Nephron progenitor cell (in vitro differentiated cells): ENCODE results near the gene PPP1R16B.

Source experiments
- DNase-seq: peaks from one replicate; pipeline ENCODE4 v3.0.0; 2021
- H3K27ac Mint-ChIP-seq: 2 replicates; pipeline ENCODE4 v1.8.0; 2021; ENCODE audit warnings: mild to moderate bottlenecking, moderate library complexity, mixed read lengths
- H3K27me3 Mint-ChIP-seq: 2 replicates; pipeline ENCODE4 v1.8.0; 2021; ENCODE audit warnings: mild to moderate bottlenecking, low read depth, mixed read lengths; ENCODE audit not compliant: poor library complexity
- H3K36me3 Mint-ChIP-seq: 2 replicates; pipeline ENCODE4 v1.8.0; 2021; ENCODE audit warnings: low read depth, mixed read lengths
- H3K4me1 Mint-ChIP-seq: 2 replicates; pipeline ENCODE4 v1.8.0; 2021; ENCODE audit warnings: mixed read lengths
- H3K4me3 Mint-ChIP-seq: 2 replicates; pipeline ENCODE4 v1.8.0; 2021; ENCODE audit warnings: mild to moderate bottlenecking, moderate library complexity, mixed read lengths
- H3K9me3 Mint-ChIP-seq: 2 replicates; pipeline ENCODE4 v1.8.0; 2021; ENCODE audit warnings: mild to moderate bottlenecking, moderate library complexity, mixed read lengths
- CTCF ChIP-seq: fragments of 200-600 bp; sonication (generic); IDR thresholded peaks from 2 replicates; pipeline ENCODE4 v1.5.0; 2021; ENCODE audit warnings: antibody characterized with exemption

The PPP1R16B gene

GRCh38 chr20:38915355-38915754 is 109.9 kb downstream of the PPP1R16B start:
- no peak overlapping the region for H3K4me3 Mint-ChIP-seq
- no peaks in the 10 kb centered on the region for H3K9me3 Mint-ChIP-seq
- peaks cover 4% of the 10 kb centered on the region for H3K4me1 Mint-ChIP-seq

GRCh38 chr20:38917657-38918056 is 112.2 kb downstream of the PPP1R16B start:
- no peak for TF ChIP-seq CTCF
- no peaks in the 10 kb centered on the region for H3K9me3 Mint-ChIP-seq
- peaks cover 40% of the 10 kb centered on the region for H3K27me3 Mint-ChIP-seq
- H3K36me3 Mint-ChIP-seq, result no peaks in the 10 kb centered on the region
- peaks cover 4% of the 10 kb centered on the region for H3K4me1 Mint-ChIP-seq
- no peak for DNase-seq
- no peak overlapping the region for H3K27ac Mint-ChIP-seq
- no peak overlapping the region for H3K4me3 Mint-ChIP-seq

More at GRCh38 chr20:38915355-38915754, 109.9 kb downstream of the PPP1R16B start:
- no peak overlapping the region for H3K27ac Mint-ChIP-seq
- peaks cover 33% of the 10 kb centered on the region for H3K27me3 Mint-ChIP-seq
- no peaks in the 10 kb centered on the region for H3K36me3 Mint-ChIP-seq
- no peak for DNase-seq
- TF ChIP-seq CTCF, result no peak

- no peak for TF ChIP-seq CTCF
- H3K27ac Mint-ChIP-seq, result no peak overlapping the region
- H3K4me1 Mint-ChIP-seq, result peaks cover 4% of the 10 kb centered on the region
- H3K36me3 Mint-ChIP-seq, result no peaks in the 10 kb centered on the region
- H3K4me3 Mint-ChIP-seq, result no peak overlapping the region
- peaks cover 36% of the 10 kb centered on the region for H3K27me3 Mint-ChIP-seq
- DNase-seq, result no peak
- H3K9me3 Mint-ChIP-seq, result no peaks in the 10 kb centered on the region
Observed at GRCh38 chr20:38918172-38918571, 112.7 kb downstream of the PPP1R16B start.

- no peaks in the 10 kb centered on the region for H3K36me3 Mint-ChIP-seq
- no peaks in the 10 kb centered on the region for H3K9me3 Mint-ChIP-seq
- TF ChIP-seq CTCF, result no peak
- H3K27ac Mint-ChIP-seq, result no peak overlapping the region
- no peak overlapping the region for H3K4me3 Mint-ChIP-seq
- H3K4me1 Mint-ChIP-seq, result peaks cover 4% of the 10 kb centered on the region
- peaks cover 31% of the 10 kb centered on the region for H3K27me3 Mint-ChIP-seq
- no peak for DNase-seq
Observed at GRCh38 chr20:38919683-38920082, 114.2 kb downstream of the PPP1R16B start.

- Mint-ChIP-seq H3K9me3 (peaks cover 4% of the 10 kb centered on the region), H3K27ac (no peak overlapping the region), H3K36me3 (peaks cover 4% of the 10 kb centered on the region), H3K27me3 (peaks cover 30% of the 10 kb centered on the region), H3K4me3 (no peak overlapping the region), H3K4me1 (peaks cover 4% of the 10 kb centered on the region)
- TF ChIP-seq CTCF, result no peak
- DNase-seq, result no peak
Observed at GRCh38 chr20:38920411-38920810, 114.9 kb downstream of the PPP1R16B start.

GRCh38 chr20:38920851-38921250 is 115.4 kb downstream of the PPP1R16B start:
- peaks cover 4% of the 10 kb centered on the region for H3K4me1 Mint-ChIP-seq
- H3K27ac Mint-ChIP-seq, result no peak overlapping the region
- no peak for DNase-seq
- H3K36me3 Mint-ChIP-seq, result peaks cover 4% of the 10 kb centered on the region
- H3K9me3 Mint-ChIP-seq, result peaks cover 4% of the 10 kb centered on the region
- peaks cover 30% of the 10 kb centered on the region for H3K27me3 Mint-ChIP-seq
- no peak overlapping the region for H3K4me3 Mint-ChIP-seq
- no peak for TF ChIP-seq CTCF
